WTC11 (cell line): ENCODE results near the gene WDR55. TPM values are rescaled to one million over a fixed set of nuclear protein-coding genes. Genes with fewer than 3 reads are reported as not detected.
"Not testable (repeated sequence)": the region's sequence is repeated elsewhere in the genome, so short reads cannot be mapped to it uniquely, and the experiment has no call there.

Source experiments
- ATAC-seq: fragments of 200-7000 bp; cut with Tn5 transposase; 2 replicates; pipeline ENCODE4 v1.10.0; 2021; ENCODE audit warnings: mild to moderate bottlenecking, moderate library complexity
- CTCF ChIA-PET: fragments of 300-600 bp; sonication (Branson Sonifier 250); formaldehyde crosslinking; loops from one replicate; lab custom pipeline; 2021; ENCODE audit warnings: antibody characterized with exemption; lab: Charles Lee
- POLR2A ChIA-PET: fragments of 350-600 bp; sonication (Branson Sonifier 250); formaldehyde crosslinking; loops from one replicate; lab custom pipeline; 2021; ENCODE audit warnings: antibody characterized with exemption; lab: Charles Lee
- DNase-seq: peaks from one replicate; pipeline ENCODE4 v3.0.0; 2021; ENCODE audit warnings: low spot score
- H3K27ac Mint-ChIP-seq: 2 replicates; pipeline ENCODE4 v1.8.0; 2021; ENCODE audit warnings: mixed read lengths
- H3K27me3 Mint-ChIP-seq: 2 replicates; pipeline ENCODE4 v1.8.0; 2021; ENCODE audit warnings: low read depth, mild to moderate bottlenecking, moderate library complexity, mixed read lengths
- H3K36me3 Mint-ChIP-seq: 2 replicates; pipeline ENCODE4 v1.8.0; 2021; ENCODE audit warnings: mixed read lengths
- H3K4me1 Mint-ChIP-seq: 2 replicates; pipeline ENCODE4 v1.8.0; 2022; ENCODE audit warnings: mixed read lengths
- H3K4me3 Mint-ChIP-seq: 2 replicates; pipeline ENCODE4 v1.8.0; 2021; ENCODE audit warnings: mild to moderate bottlenecking, moderate library complexity, mixed read lengths
- H3K9me3 Mint-ChIP-seq: 2 replicates; pipeline ENCODE4 v1.8.0; 2021; ENCODE audit warnings: mixed read lengths
- ATF1 ChIP-seq: sonication (generic); formaldehyde crosslinking; IDR thresholded peaks from 2 replicates; pipeline ENCODE4 v1.8.1; 2023; ENCODE audit warnings: mild to moderate bottlenecking, moderate library complexity, missing genetic modification reagents
- ATF3 ChIP-seq: sonication (generic); formaldehyde crosslinking; conservative IDR thresholded peaks from 2 replicates; pipeline ENCODE4 v1.8.1; 2022; ENCODE audit warnings: mild to moderate bottlenecking, missing genetic modification reagents
- ATF6 ChIP-seq: sonication (generic); formaldehyde crosslinking; IDR thresholded peaks from 2 replicates; pipeline ENCODE4 v1.8.1; 2023; ENCODE audit warnings: mild to moderate bottlenecking, missing genetic modification reagents
- CDX4 ChIP-seq: fragments of 250-450 bp; sonication (Bioruptor Pico); IDR thresholded peaks from 2 replicates; pipeline ENCODE4 v1.9.0; 2021; ENCODE audit warnings: moderate library complexity, mild to moderate bottlenecking, inconsistent platforms, borderline replicate concordance
- E2F1 ChIP-seq: sonication (generic); formaldehyde crosslinking; IDR thresholded peaks from 2 replicates; pipeline ENCODE4 v1.8.0; 2022; ENCODE audit warnings: mild to moderate bottlenecking, missing genetic modification reagents
- ESRRA ChIP-seq: sonication (generic); formaldehyde crosslinking; IDR thresholded peaks from 2 replicates; pipeline ENCODE4 v1.8.1; 2022; ENCODE audit warnings: mild to moderate bottlenecking, missing genetic modification reagents, borderline replicate concordance
- FOXP4 ChIP-seq: sonication (generic); formaldehyde crosslinking; IDR thresholded peaks from 2 replicates; pipeline ENCODE4 v1.8.0; 2022; ENCODE audit warnings: mild to moderate bottlenecking, missing genetic modification reagents
- GABPB1 ChIP-seq: sonication (generic); formaldehyde crosslinking; IDR thresholded peaks from 2 replicates; pipeline ENCODE4 v1.8.1; 2023; ENCODE audit warnings: mild to moderate bottlenecking, missing genetic modification reagents
- GRHL2 ChIP-seq: fragments of 250-450 bp; sonication (Bioruptor Pico); IDR thresholded peaks from 2 replicates; pipeline ENCODE4 v1.8.0; 2022; ENCODE audit warnings: mild to moderate bottlenecking, moderate library complexity; ENCODE audit not compliant: insufficient replicate concordance, severe bottlenecking
- KAT7 ChIP-seq: sonication (generic); formaldehyde crosslinking; IDR thresholded peaks from 2 replicates; pipeline ENCODE4 v1.8.1; 2023; ENCODE audit warnings: missing genetic modification reagents, mild to moderate bottlenecking, borderline replicate concordance
- MXD4 ChIP-seq: fragments of 250-450 bp; sonication (Bioruptor Pico); IDR thresholded peaks from 2 replicates; pipeline ENCODE4 v1.8.0; 2021; ENCODE audit warnings: mild to moderate bottlenecking, moderate library complexity, borderline replicate concordance
- NFATC4 ChIP-seq: fragments of 250-450 bp; sonication (Bioruptor Pico); IDR thresholded peaks from 2 replicates; pipeline ENCODE4 v1.9.0; 2021; ENCODE audit warnings: mild to moderate bottlenecking
- NR1H2 ChIP-seq: sonication (generic); formaldehyde crosslinking; IDR thresholded peaks from 2 replicates; pipeline ENCODE4 v1.9.0; 2021; ENCODE audit warnings: mild to moderate bottlenecking, moderate library complexity, missing genetic modification reagents
- PRRX2 ChIP-seq: fragments of 250-450 bp; sonication (Bioruptor Pico); IDR thresholded peaks from 2 replicates; pipeline ENCODE4 v1.8.0; 2021; ENCODE audit warnings: mild to moderate bottlenecking
- SP1 ChIP-seq: sonication (generic); formaldehyde crosslinking; conservative IDR thresholded peaks from 2 replicates; pipeline ENCODE4 v1.8.1; 2022; ENCODE audit warnings: missing genetic modification reagents
- TEAD1 ChIP-seq: sonication (generic); formaldehyde crosslinking; IDR thresholded peaks from 2 replicates; pipeline ENCODE4 v1.8.0; 2022; ENCODE audit warnings: mild to moderate bottlenecking, missing genetic modification reagents
- ZBTB43 ChIP-seq: sonication (generic); formaldehyde crosslinking; IDR thresholded peaks from 2 replicates; pipeline ENCODE4 v1.8.1; 2023; ENCODE audit warnings: mild to moderate bottlenecking, missing genetic modification reagents
- ZNF121 ChIP-seq: sonication (generic); formaldehyde crosslinking; IDR thresholded peaks from 2 replicates; pipeline ENCODE4 v1.8.0; 2023; ENCODE audit warnings: missing genetic modification reagents
- ZNF512 ChIP-seq: sonication (generic); formaldehyde crosslinking; IDR thresholded peaks from 2 replicates; pipeline ENCODE4 v1.8.1; 2022; ENCODE audit warnings: missing genetic modification reagents, borderline replicate concordance
- ZSCAN18 ChIP-seq: fragments of 250-450 bp; sonication (Bioruptor Pico); IDR thresholded peaks from 2 replicates; pipeline ENCODE4 v2.1.2; 2022; ENCODE audit warnings: mild to moderate bottlenecking, moderate library complexity
- total RNA-seq: library from RNA; stranded (reverse); gene quantifications from 3 replicates; pipeline ENCODE4 v1.2.3, GENCODE V29; 2021

WDR55 gene
- total RNA-seq, 1 experiment from 2014 or later, result 25.3 TPM

- TF ChIP-seq CDX4 (CRISPR knock-in tag), result no peak
- TF ChIP-seq ZSCAN18 (CRISPR knock-in tag), result no peak
- TF ChIP-seq ZNF512 (CRISPR knock-in tag), result no peak
- no peak for TF ChIP-seq ATF1
- no peak for TF ChIP-seq PRRX2 (CRISPR knock-in tag)
- TF ChIP-seq ATF6 (CRISPR knock-in tag), result no peak
- no peak for TF ChIP-seq ESRRA (CRISPR knock-in tag)
These were observed 42.4 kb upstream of the WDR55 start (continued) for GRCh38 chr5:140622301-140622700.

GRCh38 chr5:140623061-140623460 lies 41.6 kb upstream of the WDR55 start:
- CTCF ChIA-PET, result interaction anchor here (1.1 kb wide), 1 partner anchor 11 kb away, joined by 3 read pairs; no protein-coding TSS in a partner anchor
- DNase-seq, ATAC-seq, H3K4me3 Mint-ChIP-seq, H3K4me1 Mint-ChIP-seq, H3K27ac Mint-ChIP-seq: not testable (repeated sequence)
- Mint-ChIP-seq H3K27me3 (peaks cover 57% of the 10 kb centered on the region), H3K36me3 (peaks cover 27% of the 10 kb centered on the region), H3K9me3 (peaks cover 78% of the 10 kb centered on the region)
- POLR2A ChIA-PET, result interaction anchor here (0.7 kb wide), 1 partner anchor 45 kb away, joined by 5 read pairs; no protein-coding TSS in a partner anchor

GRCh38 chr5:140624886-140625285 lies 39.8 kb upstream of the WDR55 start:
- H3K4me3 Mint-ChIP-seq, ATAC-seq, POLR2A ChIA-PET, CTCF ChIA-PET, H3K27ac Mint-ChIP-seq, H3K4me1 Mint-ChIP-seq, DNase-seq: not testable (repeated sequence)
- peaks cover 32% of the 10 kb centered on the region for H3K36me3 Mint-ChIP-seq
- H3K27me3 Mint-ChIP-seq, result peaks cover 45% of the 10 kb centered on the region
- peaks cover 66% of the 10 kb centered on the region for H3K9me3 Mint-ChIP-seq

GRCh38 chr5:140627972-140628371 lies 36.7 kb upstream of the WDR55 start:
- POLR2A ChIA-PET, result no interaction called here
- CTCF ChIA-PET, result no interaction called here
- H3K27ac Mint-ChIP-seq, result no peak overlapping the region
- H3K9me3 Mint-ChIP-seq, result peaks cover 56% of the 10 kb centered on the region
- peaks cover 38% of the 10 kb centered on the region for H3K36me3 Mint-ChIP-seq
- TF ChIP-seq ATF3 (no peak), ZBTB43 (no peak), ESRRA (CRISPR knock-in tag) (no peak), E2F1 (CRISPR knock-in tag) (no peak), TEAD1 (CRISPR knock-in tag) (no peak), FOXP4 (CRISPR knock-in tag) (no peak), GABPB1 (CRISPR knock-in tag) (no peak), KAT7 (no peak), SP1 (CRISPR knock-in tag) (no peak), PRRX2 (CRISPR knock-in tag) (no peak), ZNF121 (CRISPR knock-in tag) (no peak), GRHL2 (no peak), NFATC4 (CRISPR knock-in tag) (no peak), MXD4 (CRISPR knock-in tag) (no peak), NR1H2 (CRISPR knock-in tag) (no peak)
- peaks cover 49% of the 10 kb centered on the region for H3K27me3 Mint-ChIP-seq
- H3K4me3 Mint-ChIP-seq, result no peak overlapping the region
- no peak for DNase-seq
- ATAC-seq, result no peak
- H3K4me1 Mint-ChIP-seq, result no peaks in the 10 kb centered on the region
